ENCODE measurements around the gene HCAR2. TPM values are rescaled to one million over a fixed set of nuclear protein-coding genes. Genes with fewer than 3 reads are reported as not detected.

HCAR2 gene
- total and polyA plus RNA-seq, 2 of the 13 experiments (the other 11 are each of a cell fraction or from before 2014, with no cell fraction given), result 0.09 to 5.6 TPM

DNA sequence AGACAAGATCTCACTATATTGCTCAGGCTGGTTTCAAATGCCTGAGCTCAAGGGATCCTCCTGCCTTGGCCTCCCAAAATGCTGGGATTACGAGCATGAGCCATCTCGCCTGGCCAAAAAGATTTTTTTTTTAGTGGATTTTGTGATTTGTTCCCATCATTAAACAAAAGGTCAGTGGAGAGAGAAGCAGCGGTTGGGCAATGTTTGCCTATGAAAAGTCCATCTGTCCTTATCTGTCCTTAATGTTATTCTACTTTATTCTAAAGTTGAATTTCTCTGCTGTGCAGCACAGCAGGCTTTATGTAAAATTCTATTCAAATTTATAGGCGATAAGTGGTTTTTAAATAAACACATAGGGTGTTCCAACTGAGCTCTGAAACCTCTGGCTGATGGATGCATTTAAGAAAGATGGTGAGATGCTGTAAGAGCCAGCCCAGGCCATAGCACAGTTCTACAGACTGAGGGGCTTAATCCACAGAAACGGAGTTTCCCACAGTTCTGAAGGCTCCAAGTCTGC, 18.8 kb downstream of the HCAR2 start:
- no peak for ATAC-seq
- no peak for FAIRE-seq
- POLR2A ChIA-PET, result no interaction called here
- H3K9me3 ChIP-seq (ENCODE audit: low read length), result no peaks in the 10 kb centered on the region
- DNase-seq (ENCODE audit: low spot score), result no peak
- H3K4me3 ChIP-seq (replicated peaks in 1 of 3; ENCODE audit: insufficient read depth in 1 of 3, low read depth in 2 of 3, low read length in 3 of 3), result no peak overlapping the region
- H3K79me2 ChIP-seq (ENCODE audit: insufficient read depth, low read length), result no peaks in the 10 kb centered on the region
- no peak overlapping the region for H2AFZ ChIP-seq (ENCODE audit: low read length)
- in situ Hi-C loops (cut with HindIII; ENCODE audit: extremely low pct_ligation_motif_present, low pct_unique_long_range_greater_than_20kb) (no loop called here), intact Hi-C loops (cut with micrococcal nuclease; ENCODE audit: unreplicated experiment) (no loop called here)
- peak; percentile 64 for TF ChIP-seq CEBPG (CRISPR knock-in tag; IDR thresholded peaks at IDR 0.05)
- no peak for TF ChIP-seq NR2C2 (CRISPR knock-in tag; IDR thresholded peaks at IDR 0.05; ENCODE audit: borderline replicate concordance)
- TF ChIP-seq KLF12 (CRISPR knock-in tag; IDR thresholded peaks at IDR 0.05; ENCODE audit: borderline replicate concordance), result no peak
- H3K4me1 ChIP-seq (ENCODE audit: insufficient read depth, low read length), result peaks cover 65% of the 10 kb centered on the region
- no peaks in the 10 kb centered on the region for H3K36me3 ChIP-seq (replicated peaks in 1 of 2; ENCODE audit: control insufficient read depth in 1 of 2, insufficient read depth in 2 of 2, low read length in 2 of 2)
- H3K4me2 ChIP-seq (ENCODE audit: low read depth, low read length), result no peak overlapping the region
- no TSS peak for BruUV-seq (replicated peaks)
- 5% methylated on average over 5 of the region's 5 CpGs for WGBS (ENCODE audit: low lambda C conversion rate)
- no peak overlapping the region for H3K9ac ChIP-seq (ENCODE audit: insufficient read depth, low read depth, low read length)
- H3K27ac ChIP-seq (ENCODE audit: extremely low read length, insufficient read depth, low read length), result no peak overlapping the region
- no peaks in the 10 kb centered on the region; a peak in 1 of 5 replicates for H3K27me3 ChIP-seq (ENCODE audit: control insufficient read depth in 1 of 2, insufficient read depth in 2 of 2, low read length in 2 of 2)
- no peaks in the 10 kb centered on the region for H4K20me1 ChIP-seq (ENCODE audit: insufficient read depth, low read length)
- CTCF ChIA-PET (ENCODE audit: low intra/inter-chr PET ratio, low total read pairs), result no interaction called here

DNA sequence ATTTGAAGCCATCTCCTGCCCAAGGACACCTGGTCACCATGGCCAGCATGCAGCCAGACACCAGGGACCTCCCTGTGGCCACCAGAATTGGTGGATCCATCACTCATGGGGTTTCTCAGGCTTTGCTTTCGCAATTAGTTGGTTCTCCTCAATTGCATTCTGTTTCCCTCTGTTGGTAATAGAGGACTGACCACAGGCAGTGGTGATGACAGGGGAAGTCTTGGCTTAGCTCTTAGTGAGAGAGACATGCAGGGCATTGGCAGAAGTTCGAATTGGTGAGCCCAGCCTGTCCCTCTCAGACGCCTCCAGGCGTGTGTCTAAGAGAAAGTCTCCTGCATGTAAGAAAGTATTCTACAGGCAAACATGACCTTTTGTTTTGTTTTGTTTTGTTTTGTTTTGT, 21.3 kb downstream of the HCAR2 start:
- intact Hi-C loops (cut with micrococcal nuclease; ENCODE audit: unreplicated experiment) (no loop called here), in situ Hi-C loops (cut with HindIII; ENCODE audit: extremely low pct_ligation_motif_present, low pct_unique_long_range_greater_than_20kb) (no loop called here)
- POLR2A ChIA-PET, result no interaction called here
- no TSS peak for BruUV-seq (replicated peaks)
- Histone ChIP-seq H3K36me3 (replicated peaks in 1 of 2; ENCODE audit: control insufficient read depth in 1 of 2, insufficient read depth in 2 of 2, low read length in 2 of 2) (no peaks in the 10 kb centered on the region), H4K20me1 (ENCODE audit: insufficient read depth, low read length) (no peaks in the 10 kb centered on the region), H3K27ac (ENCODE audit: extremely low read length, insufficient read depth, low read length) (no peak overlapping the region), H3K4me2 (ENCODE audit: low read depth, low read length) (peak overlapping the region; percentile 55), H3K4me1 (ENCODE audit: insufficient read depth, low read length) (peaks cover 71% of the 10 kb centered on the region), H3K27me3 (ENCODE audit: control insufficient read depth in 1 of 2, insufficient read depth in 2 of 2, low read length in 2 of 2) (no peaks in the 10 kb centered on the region; a peak in 1 of 5 replicates), H2AFZ (ENCODE audit: low read length) (no peak overlapping the region), H3K79me2 (ENCODE audit: insufficient read depth, low read length) (no peaks in the 10 kb centered on the region), H3K4me3 (replicated peaks in 1 of 3; ENCODE audit: insufficient read depth in 1 of 3, low read depth in 2 of 3, low read length in 3 of 3) (peak overlapping the region in 1 of 3 experiments; percentile 25; a peak in 1 of 6 replicates), H3K9ac (ENCODE audit: insufficient read depth, low read depth, low read length) (no peak overlapping the region), H3K9me3 (ENCODE audit: low read length) (no peaks in the 10 kb centered on the region)
- CTCF ChIA-PET (ENCODE audit: low intra/inter-chr PET ratio, low total read pairs), result no interaction called here
- WGBS (ENCODE audit: low lambda C conversion rate), result 68% methylated on average over 4 of the region's 4 CpGs
- FAIRE-seq, result no peak
- peak; percentile 8; the same call in 2 of the 3 replicates for ATAC-seq
- DNase-seq (ENCODE audit: low spot score), result no peak
- TF ChIP-seq FOXK1 (CRISPR knock-in tag; IDR thresholded peaks at IDR 0.05; ENCODE audit: borderline replicate concordance, low read depth), result no peak
- TF ChIP-seq, protein P1, sequence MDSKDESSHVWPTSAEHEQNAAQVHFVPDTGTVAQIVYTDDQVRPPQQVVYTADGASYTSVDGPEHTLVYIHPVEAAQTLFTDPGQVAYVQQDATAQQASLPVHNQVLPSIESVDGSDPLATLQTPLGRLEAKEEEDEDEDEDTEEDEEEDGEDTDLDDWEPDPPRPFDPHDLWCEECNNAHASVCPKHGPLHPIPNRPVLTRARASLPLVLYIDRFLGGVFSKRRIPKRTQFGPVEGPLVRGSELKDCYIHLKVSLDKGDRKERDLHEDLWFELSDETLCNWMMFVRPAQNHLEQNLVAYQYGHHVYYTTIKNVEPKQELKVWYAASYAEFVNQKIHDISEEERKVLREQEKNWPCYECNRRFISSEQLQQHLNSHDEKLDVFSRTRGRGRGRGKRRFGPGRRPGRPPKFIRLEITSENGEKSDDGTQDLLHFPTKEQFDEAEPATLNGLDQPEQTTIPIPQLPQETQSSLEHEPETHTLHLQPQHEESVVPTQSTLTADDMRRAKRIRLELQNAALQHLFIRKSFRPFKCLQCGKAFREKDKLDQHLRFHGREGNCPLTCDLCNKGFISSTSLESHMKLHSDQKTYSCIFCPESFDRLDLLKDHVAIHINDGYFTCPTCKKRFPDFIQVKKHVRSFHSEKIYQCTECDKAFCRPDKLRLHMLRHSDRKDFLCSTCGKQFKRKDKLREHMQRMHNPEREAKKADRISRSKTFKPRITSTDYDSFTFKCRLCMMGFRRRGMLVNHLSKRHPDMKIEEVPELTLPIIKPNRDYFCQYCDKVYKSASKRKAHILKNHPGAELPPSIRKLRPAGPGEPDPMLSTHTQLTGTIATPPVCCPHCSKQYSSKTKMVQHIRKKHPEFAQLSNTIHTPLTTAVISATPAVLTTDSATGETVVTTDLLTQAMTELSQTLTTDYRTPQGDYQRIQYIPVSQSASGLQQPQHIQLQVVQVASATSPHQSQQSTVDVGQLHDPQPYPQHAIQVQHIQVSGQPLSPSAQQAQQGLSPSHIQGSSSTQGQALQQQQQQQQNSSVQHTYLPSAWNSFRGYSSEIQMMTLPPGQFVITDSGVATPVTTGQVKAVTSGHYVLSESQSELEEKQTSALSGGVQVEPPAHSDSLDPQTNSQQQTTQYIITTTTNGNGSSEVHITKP (CRISPR knock-in tag; IDR thresholded peaks at IDR 0.05; ENCODE audit: low read depth), result 0 out of 2 replicates have a peak, but pooled peaks have one; percentile 6
- no peak for TF ChIP-seq ZBTB20 (CRISPR knock-in tag; IDR thresholded peaks at IDR 0.05; ENCODE audit: borderline replicate concordance, low read depth)
- TF ChIP-seq, protein P2, sequence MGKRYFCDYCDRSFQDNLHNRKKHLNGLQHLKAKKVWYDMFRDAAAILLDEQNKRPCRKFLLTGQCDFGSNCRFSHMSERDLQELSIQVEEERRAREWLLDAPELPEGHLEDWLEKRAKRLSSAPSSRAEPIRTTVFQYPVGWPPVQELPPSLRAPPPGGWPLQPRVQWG (CRISPR knock-in tag; IDR thresholded peaks at IDR 0.05; ENCODE audit: borderline replicate concordance, low read depth), result no peak
- TF ChIP-seq CEBPB (IDR thresholded peaks at IDR 0.05; ENCODE audit: borderline replicate concordance, low read depth, low read length), result peak; percentile 60
- TF ChIP-seq ZNF234 (CRISPR knock-in tag; conservative IDR thresholded peaks at IDR 0.05), result no peak
- no peak for TF ChIP-seq NFKB2 (CRISPR knock-in tag; IDR thresholded peaks at IDR 0.05; ENCODE audit: borderline replicate concordance)
- TF ChIP-seq, protein P3, sequence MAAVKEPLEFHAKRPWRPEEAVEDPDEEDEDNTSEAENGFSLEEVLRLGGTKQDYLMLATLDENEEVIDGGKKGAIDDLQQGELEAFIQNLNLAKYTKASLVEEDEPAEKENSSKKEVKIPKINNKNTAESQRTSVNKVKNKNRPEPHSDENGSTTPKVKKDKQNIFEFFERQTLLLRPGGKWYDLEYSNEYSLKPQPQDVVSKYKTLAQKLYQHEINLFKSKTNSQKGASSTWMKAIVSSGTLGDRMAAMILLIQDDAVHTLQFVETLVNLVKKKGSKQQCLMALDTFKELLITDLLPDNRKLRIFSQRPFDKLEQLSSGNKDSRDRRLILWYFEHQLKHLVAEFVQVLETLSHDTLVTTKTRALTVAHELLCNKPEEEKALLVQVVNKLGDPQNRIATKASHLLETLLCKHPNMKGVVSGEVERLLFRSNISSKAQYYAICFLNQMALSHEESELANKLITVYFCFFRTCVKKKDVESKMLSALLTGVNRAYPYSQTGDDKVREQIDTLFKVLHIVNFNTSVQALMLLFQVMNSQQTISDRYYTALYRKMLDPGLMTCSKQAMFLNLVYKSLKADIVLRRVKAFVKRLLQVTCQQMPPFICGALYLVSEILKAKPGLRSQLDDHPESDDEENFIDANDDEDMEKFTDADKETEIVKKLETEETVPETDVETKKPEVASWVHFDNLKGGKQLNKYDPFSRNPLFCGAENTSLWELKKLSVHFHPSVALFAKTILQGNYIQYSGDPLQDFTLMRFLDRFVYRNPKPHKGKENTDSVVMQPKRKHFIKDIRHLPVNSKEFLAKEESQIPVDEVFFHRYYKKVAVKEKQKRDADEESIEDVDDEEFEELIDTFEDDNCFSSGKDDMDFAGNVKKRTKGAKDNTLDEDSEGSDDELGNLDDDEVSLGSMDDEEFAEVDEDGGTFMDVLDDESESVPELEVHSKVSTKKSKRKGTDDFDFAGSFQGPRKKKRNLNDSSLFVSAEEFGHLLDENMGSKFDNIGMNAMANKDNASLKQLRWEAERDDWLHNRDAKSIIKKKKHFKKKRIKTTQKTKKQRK (IDR thresholded peaks at IDR 0.05; ENCODE audit: low read length), result no peak
